ENCODE results near the gene OR6B2.

The OR6B2 gene

GRCh38 chr2:240037358-240037757 is 7.1 kb upstream of the OR6B2 start:
- DNase-seq = no peak

- no peak for DNase-seq
Measured at GRCh38 chr2:240033330-240033678, 3.1 kb upstream of the OR6B2 start.

DNA sequence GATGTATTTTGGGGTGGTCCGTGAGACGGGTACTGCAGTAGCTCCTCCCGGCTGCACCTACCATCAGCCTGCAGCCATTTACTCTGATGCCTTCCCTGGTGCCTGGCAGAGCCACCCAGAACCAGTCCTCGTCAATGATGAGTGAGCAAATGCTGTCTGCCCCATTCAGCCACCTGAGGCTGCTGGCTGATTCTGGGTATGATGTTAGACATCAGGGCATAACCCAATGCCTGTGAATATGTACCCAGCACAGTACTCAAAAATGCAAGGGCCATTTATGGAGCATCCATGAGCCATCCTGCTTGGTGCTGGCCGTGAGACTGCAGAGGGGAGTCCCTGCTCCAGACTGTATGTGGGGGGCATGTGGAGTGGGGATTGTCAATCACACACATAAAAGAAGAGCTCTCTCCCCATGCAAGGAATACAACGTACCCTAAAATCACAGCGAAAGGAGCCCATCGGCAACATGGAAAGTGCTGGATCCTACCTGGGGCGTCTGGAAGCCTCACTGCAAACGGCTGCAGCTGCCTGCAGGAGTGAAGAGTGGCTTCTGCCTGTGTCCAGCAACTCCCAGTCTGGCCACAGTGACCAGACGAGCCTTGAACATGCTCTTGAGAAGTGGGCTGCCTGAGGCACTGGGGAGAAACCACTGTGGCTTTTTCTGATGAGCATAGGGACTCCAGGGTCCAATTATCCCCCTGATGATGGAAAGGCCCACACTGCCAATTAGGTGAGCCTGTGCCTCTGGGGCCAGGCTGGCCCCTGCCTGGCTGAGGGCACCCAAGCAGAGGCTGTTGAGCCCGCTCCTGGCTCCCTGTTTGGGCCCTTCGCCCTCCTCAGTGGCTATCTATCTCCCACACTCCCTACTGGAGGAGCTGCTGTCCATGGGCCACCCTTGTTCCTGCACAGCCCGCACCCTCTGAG is 2.4 kb upstream of the OR6B2 start:
- DNase-seq = no peak

GRCh38 chr2:240024766-240025165 is 5.5 kb downstream of the OR6B2 start:
- DNase-seq = no peak

GRCh38 chr2:240023792-240024191 is 6.4 kb downstream of the OR6B2 start:
- no peak for DNase-seq

DNA sequence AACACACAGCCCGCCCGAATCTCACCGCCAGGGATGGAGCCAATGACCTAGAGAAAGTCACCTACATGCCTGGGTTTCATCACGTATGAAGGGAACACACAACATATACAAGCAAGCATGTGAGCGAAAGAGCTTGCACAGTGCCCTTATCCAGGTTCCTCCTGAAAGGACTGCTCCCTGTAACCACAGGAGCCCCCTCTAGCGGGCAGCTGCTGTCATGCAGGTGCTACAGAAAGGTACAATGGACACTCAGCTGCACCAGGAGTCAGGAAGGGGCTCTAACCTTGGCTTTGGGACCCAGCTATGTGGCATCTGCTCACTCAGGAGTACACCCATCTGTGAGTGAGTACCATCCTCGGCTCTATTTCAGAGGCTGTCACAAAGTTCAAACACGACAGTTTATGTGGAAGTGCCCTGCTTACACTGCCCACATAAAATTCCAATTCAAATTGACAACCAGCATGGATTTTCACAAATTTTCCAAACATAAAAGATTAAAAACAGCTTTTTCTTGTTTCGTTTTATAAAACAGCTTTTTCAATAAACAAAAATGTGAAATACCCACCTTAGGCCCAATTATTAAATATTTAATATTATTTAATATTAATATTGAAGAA is 8.6 kb downstream of the OR6B2 start:
- DNase-seq = peak; percentile 57

GRCh38 chr2:240018071-240018750 is 12.0 kb downstream of the OR6B2 start:
- no peak for DNase-seq

DNA sequence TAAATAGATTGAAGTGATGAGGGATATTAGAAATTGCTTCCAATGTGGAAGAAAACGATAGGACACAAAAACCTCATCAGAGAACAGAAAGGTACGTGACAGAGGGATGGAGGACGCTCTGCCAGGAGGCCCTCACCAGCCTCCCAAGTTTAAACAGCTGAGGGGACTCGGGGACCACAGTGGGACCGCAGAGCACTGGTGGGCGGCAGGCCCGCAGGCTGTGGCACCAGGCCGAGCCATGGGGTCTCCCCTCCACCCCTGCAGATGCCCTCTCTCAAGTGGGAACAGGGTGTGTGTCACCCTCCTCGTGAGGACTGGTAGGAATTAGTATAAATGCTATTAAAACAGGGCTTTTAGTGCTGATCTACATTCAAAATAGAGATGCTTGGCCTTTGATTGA is 15.9 kb downstream of the OR6B2 start:
- no peak for DNase-seq

- no peak for DNase-seq
Measured at GRCh38 chr2:240013343-240013742, 16.9 kb downstream of the OR6B2 start.

GRCh38 chr2:240002983-240003382 is 27.2 kb downstream of the OR6B2 start:
- no peak for DNase-seq

DNA sequence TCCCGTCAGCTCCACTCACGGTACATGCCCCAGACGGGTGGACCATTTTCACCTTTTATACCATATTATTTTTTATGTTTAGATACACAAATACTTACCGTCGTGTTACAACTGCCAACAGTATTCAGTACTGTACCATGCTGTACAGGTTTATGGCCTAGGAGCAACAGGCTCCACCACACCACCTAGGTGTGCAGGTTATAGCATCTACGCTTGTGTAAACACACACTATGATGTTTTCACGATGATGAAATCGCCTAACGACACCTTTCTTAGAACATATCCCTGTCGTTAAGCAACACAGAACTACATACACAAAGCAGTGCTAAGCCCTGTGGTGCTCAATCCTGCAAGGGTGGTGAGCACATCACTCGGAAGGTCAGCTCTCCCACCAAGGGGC is 29.6 kb downstream of the OR6B2 start:
- no peak for DNase-seq

- no peak for DNase-seq
Measured at GRCh38 chr2:239997686-239998409, 32.4 kb downstream of the OR6B2 start.

GRCh38 chr2:239994086-239994485 is 36.1 kb downstream of the OR6B2 start:
- no peak for DNase-seq

DNA sequence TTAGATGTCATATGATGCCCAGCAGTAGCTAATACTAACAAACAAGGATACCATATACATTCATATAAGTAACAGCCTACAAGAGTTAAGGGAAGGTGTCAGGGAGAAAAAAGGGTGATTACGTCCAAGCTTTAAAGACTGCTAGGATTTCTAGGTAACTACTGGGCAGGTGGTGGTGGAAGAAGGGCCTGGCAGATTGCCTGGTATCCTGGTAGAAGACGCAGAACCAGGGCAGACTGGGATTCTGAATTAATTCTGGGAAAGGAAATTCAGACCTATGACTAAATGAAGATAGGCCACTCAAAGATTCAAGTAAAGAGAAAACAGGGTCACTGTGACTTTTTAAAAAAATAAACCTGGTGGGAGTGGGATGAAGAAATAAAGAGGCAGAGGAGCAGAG is 36.9 kb downstream of the OR6B2 start:
- no peak for DNase-seq

GRCh38 chr2:239991689-239992314 is 38.4 kb downstream of the OR6B2 start:
- DNase-seq = no peak

- no peak for DNase-seq
Measured at GRCh38 chr2:239990966-239991365, 39.3 kb downstream of the OR6B2 start.

GRCh38 chr2:239985356-239985755 is 44.9 kb downstream of the OR6B2 start:
- DNase-seq = no peak

DNA sequence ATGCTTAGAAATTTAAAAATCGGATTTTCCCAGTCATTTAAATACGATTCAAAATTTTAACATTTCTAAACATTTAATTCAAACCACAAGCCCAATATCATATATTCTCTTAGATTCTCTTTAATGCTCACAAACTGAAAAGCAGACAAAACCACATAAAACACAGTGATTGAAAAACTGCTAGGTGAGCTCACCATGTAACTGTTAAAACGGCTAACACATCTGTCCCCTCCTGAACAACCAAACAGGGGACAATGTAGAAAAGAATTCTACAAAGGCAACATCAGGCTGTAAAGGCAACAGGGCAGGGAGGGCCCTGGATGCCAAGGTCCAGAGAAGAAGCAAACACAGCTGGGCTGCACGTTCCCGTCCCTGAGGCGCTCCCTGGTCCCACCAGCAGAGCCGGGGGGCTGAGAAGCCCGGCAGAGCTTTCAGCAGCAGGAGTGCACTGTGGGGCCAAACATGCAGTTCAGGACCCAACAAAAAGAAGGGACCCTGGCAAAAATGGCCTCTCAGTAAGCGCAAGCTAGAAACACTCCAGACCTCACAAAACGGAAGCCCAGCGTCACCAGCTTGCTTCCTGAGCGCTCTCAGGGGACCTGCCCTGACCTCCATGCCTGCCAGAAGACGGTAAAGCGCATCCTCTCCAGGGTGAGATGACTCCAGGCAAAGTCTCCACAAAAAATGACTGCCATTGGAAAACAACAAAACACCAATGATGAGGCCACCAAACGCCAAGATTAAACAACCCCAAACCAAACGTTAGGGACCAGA is 45.6 kb downstream of the OR6B2 start:
- DNase-seq = no peak

DNA sequence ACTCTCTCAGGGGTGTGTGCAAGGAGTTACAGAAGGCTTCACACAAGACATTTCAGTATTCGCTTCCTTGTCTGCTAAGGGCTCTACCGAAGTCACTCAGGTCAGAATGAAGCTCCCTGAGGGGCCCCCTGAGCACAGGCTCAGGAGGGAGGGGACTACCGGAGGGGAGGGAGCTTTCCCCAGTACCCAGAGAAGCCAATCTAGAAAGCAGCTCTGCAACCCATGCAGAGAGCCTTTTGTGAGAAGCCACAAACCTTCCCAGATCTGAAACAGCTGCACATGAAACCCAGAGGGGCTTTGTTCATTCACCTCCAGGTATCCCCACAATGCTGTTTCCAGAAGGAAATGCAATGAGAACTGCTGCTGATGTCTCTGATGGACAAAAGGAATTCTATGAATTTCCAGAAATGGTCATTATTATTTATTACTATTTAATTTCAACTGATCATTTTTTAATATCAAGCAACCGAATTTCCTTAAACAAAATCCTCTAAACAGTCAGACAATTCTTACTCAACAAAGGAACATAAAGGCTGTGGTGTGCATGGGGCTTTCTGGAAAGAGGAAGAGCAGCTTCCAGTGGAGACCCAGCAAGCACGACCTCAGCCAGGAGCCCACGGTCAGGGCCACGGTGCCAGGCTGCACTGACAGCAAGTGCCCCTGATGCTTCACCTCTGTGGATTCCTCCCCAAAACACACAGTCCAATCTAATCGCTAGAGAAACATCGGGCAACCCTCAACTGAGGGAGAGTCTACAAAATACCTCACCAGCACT is 47.0 kb downstream of the OR6B2 start:
- DNase-seq = no peak

All from CD4-positive, alpha-beta T cell treated with Interleukin-15 for 1 hour (primary cell).